RWPE2 (cell line): ENCODE measurements around the gene SNRPB.
"Not testable (repeated sequence)": the region's sequence is repeated elsewhere in the genome, so short reads cannot be mapped to it uniquely, and the experiment has no call there.

ENCODE experiments used
- ATAC-seq: fragments of 200-7000 bp; cut with Tn5 transposase; 3 replicates; pipeline ENCODE4 v1.9.1; 2021; ENCODE audit warnings: low read depth
- DNase-seq: peaks from one replicate; pipeline ENCODE4 v3.0.0-alpha.2; 2020; ENCODE audit warnings: low spot score
- H3K27ac ChIP-seq: fragments of 450-650 bp; 2 replicates; pipeline ENCODE4 v1.5.1; 2017; ENCODE audit warnings: mild to moderate bottlenecking; ENCODE audit not compliant: poor library complexity, severe bottlenecking
- H3K27me3 ChIP-seq: fragments of 250-450 bp; sonication (Bioruptor Pico); 2 replicates; pipeline ENCODE4 v1.5.1; 2021; ENCODE audit warnings: mild to moderate bottlenecking, moderate library complexity; ENCODE audit not compliant: insufficient read depth, poor library complexity, severe bottlenecking
- H3K36me3 ChIP-seq: fragments of 250-450 bp; sonication (Bioruptor Pico); 2 replicates; pipeline ENCODE4 v1.5.1; 2020; ENCODE audit warnings: low read depth, mild to moderate bottlenecking, moderate library complexity
- H3K4me1 ChIP-seq: fragments of 250-450 bp; sonication (Bioruptor Pico); 2 replicates; pipeline ENCODE4 v1.5.1; 2021; ENCODE audit warnings: mild to moderate bottlenecking, moderate library complexity; ENCODE audit not compliant: insufficient read depth, poor library complexity, severe bottlenecking
- H3K4me3 ChIP-seq: fragments of 250-450 bp; sonication (Bioruptor Pico); 2 replicates; pipeline ENCODE4 v1.5.1; 2021; ENCODE audit warnings: mild to moderate bottlenecking, moderate library complexity; ENCODE audit not compliant: severe bottlenecking
- H3K9me3 ChIP-seq: fragments of 250-450 bp; sonication (Bioruptor Pico); 2 replicates; pipeline ENCODE4 v1.5.1; 2021; ENCODE audit warnings: mild to moderate bottlenecking, moderate library complexity; ENCODE audit not compliant: severe bottlenecking
- TF ChIP-seq, protein P1 (sequence below): fragments of 450-650 bp; IDR thresholded peaks from one replicate; pipeline ENCODE4 v1.5.1; 2017; ENCODE audit warnings: mild to moderate bottlenecking, moderate library complexity; ENCODE audit not compliant: poor library complexity, severe bottlenecking

The SNRPB gene

DNA sequence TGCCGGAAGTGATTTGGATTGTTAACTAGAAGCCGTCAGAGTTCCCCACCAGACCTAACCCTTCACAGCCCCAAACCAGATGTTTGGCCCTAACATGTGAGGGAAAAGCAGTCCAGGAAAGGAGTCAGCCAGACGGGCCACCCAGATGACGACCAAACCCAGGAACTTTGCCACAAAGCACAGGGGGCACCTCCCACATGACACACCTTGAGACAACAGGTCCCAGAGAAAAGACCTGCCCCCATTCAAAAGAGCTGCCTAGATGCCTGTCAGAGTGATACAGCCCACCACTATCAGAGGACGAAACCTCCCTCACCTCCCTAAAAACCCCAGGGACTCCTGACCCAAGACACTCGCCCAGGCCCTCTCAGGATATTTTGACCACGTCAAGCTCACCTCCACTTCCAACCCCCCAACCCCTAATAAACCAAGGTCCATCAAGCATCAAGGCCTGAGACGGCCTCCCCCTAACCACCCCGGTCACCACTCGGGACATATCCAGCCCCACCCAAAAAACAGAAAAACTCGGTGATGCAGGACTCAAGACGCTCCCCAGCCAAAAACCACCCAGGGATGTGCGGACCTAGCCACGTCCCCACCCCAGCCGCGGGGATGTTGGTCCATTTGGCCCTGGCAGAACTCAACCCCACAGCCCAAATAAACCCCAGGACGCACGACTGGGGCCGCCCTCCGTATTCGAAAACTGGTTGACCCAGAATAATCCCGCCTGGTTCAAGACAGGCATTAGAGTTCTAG lies 37.5 kb upstream of the SNRPB start:
- Histone ChIP-seq H3K4me1 (peaks cover 4% of the 10 kb centered on the region), H3K4me3 (peak overlapping the region; percentile 80), H3K36me3 (no peaks in the 10 kb centered on the region), H3K27me3 (no peaks in the 10 kb centered on the region), H3K9me3 (no peaks in the 10 kb centered on the region), H3K27ac (peak overlapping the region; percentile 19)
- TF ChIP-seq, protein P1, sequence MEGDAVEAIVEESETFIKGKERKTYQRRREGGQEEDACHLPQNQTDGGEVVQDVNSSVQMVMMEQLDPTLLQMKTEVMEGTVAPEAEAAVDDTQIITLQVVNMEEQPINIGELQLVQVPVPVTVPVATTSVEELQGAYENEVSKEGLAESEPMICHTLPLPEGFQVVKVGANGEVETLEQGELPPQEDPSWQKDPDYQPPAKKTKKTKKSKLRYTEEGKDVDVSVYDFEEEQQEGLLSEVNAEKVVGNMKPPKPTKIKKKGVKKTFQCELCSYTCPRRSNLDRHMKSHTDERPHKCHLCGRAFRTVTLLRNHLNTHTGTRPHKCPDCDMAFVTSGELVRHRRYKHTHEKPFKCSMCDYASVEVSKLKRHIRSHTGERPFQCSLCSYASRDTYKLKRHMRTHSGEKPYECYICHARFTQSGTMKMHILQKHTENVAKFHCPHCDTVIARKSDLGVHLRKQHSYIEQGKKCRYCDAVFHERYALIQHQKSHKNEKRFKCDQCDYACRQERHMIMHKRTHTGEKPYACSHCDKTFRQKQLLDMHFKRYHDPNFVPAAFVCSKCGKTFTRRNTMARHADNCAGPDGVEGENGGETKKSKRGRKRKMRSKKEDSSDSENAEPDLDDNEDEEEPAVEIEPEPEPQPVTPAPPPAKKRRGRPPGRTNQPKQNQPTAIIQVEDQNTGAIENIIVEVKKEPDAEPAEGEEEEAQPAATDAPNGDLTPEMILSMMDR = no peak
- DNase-seq (no peak), ATAC-seq (peak; percentile 30)

DNA sequence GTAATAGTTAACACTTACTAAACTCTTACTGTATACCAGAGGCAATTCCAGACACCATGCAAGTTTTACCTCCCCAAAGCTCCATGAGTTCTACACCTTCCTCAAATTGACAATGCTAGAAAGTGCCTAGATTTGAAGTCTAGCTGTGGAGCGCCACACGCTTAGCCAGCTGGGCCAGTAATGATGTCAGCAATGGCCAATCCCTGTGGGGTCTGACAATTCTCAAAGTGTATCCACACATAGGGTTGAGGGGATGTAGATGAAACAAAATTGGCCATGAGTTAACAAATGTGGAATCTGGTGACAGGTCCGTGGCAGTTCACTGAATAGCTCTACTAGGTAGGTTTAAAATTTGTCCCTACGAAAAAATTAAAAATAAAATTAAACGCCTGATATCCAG lies 36.9 kb upstream of the SNRPB start:
- H3K4me1 ChIP-seq = peaks cover 4% of the 10 kb centered on the region
- ATAC-seq (no peak), DNase-seq (no peak)
- peak overlapping the region; percentile 80 for H3K4me3 ChIP-seq
- H3K27ac ChIP-seq = peak overlapping the region; percentile 19
- H3K36me3 ChIP-seq = no peaks in the 10 kb centered on the region
- no peaks in the 10 kb centered on the region for H3K9me3 ChIP-seq
- H3K27me3 ChIP-seq = no peaks in the 10 kb centered on the region
- TF ChIP-seq, protein P1 = no peak

DNA sequence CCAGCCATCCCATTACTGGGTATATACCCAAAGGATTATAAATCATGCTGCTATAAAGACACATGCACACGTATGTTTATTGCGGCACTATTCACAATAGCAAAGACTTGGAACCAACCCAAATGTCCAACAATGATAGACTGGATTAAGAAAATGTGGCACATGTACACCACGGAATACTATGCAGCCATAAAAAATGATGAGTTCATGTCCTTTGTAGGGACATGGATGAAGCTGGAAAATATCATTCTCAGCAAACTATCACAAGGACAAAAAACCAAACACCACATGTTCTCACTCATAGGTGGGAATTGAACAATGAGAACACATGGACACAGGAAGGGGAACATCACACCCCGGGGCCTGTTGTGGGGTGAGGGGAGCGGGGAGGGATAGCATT lies 35.8 kb upstream of the SNRPB start:
- not testable (repeated sequence) for H3K4me1 ChIP-seq, H3K27ac ChIP-seq, DNase-seq, ATAC-seq, H3K36me3 ChIP-seq, H3K9me3 ChIP-seq, H3K27me3 ChIP-seq, H3K4me3 ChIP-seq

DNA sequence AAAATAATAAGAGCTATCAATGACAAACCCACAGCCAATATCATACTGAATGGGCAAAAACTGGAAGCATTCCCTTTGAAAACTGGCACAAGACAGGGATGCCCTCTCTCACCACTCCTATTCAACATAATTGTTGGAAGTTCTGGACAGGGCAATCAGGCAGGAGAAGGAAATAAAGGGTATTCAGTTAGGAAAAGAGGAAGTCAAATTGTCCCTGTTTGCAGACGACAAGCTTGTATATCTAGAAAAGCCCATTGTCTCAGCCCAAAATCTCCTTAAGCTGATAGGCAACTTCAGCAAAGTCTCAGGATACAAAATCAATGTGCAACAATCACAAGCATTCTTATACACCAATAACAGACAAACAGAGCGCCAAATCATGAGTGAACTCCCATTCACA lies 34.2 kb upstream of the SNRPB start:
- H3K27me3 ChIP-seq, H3K27ac ChIP-seq, H3K4me3 ChIP-seq, H3K4me1 ChIP-seq, H3K9me3 ChIP-seq, H3K36me3 ChIP-seq, DNase-seq, ATAC-seq: not testable (repeated sequence)

DNA sequence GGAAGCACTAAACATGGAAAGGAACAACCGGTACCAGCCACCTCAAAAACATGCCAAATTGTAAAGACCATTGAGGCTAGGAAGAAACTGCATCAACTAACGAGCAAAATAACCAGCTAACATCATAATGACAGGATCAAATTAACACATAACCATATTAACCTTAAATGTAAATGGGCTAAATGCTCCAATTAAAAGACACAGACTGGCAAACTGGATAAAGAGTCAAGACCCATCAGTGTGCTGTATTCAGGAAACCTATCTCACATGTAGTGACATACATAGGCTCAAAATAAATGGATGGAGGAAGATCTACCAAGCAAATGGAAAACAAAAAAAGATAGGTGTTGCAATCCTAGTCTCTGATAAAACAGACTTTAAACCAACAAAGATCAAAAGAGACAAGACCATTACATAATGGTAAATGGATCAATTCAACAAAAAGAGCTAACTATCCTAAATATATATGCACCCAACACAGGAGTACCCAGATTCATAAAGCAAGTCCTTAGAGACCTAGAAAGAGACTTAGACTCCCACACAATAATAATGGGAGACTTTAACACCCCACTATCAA lies 32.3 kb upstream of the SNRPB start:
- H3K27ac ChIP-seq, H3K4me1 ChIP-seq, H3K4me3 ChIP-seq, DNase-seq, H3K27me3 ChIP-seq, ATAC-seq, H3K9me3 ChIP-seq: not testable (repeated sequence)
- peaks cover 17% of the 10 kb centered on the region for H3K36me3 ChIP-seq

DNA sequence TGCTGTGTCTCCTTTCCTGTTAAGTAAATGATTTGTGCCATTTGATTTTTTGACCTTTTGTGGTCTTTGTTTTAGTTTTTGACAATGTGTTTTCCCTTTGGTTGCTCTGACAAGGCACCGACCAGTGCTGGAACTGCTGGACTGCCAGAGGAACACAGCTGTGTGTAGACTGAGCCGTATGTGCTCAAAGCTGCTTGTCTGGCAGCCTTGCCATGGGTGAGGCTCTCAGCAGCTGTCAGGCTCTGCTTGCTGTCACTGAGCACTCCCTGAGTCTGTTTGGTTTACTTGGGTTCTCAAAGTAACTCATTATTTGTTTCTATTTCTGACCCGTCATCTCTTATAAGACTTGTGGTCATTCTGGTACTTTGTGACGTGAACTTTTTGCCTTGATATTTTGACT lies 15.1 kb upstream of the SNRPB start:
- Histone ChIP-seq H3K4me3 (no peak overlapping the region), H3K36me3 (peaks cover 74% of the 10 kb centered on the region), H3K27me3 (no peaks in the 10 kb centered on the region), H3K4me1 (no peaks in the 10 kb centered on the region), H3K9me3 (no peaks in the 10 kb centered on the region), H3K27ac (no peak overlapping the region)
- no peak for ATAC-seq
- no peak for DNase-seq
- TF ChIP-seq, protein P1 = no peak
